Measurements from ENCODE around the gene TANGO2. TPM values are rescaled to one million over a fixed set of nuclear protein-coding genes. Genes with fewer than 3 reads are reported as not detected.

The TANGO2 gene
- total and polyA plus RNA-seq, 2 of the 8 experiments (the other 6 are each of a cell fraction or from before 2014, with no cell fraction given): 10.1 to 18.4 TPM

GRCh38 chr22:19988965-19989724, 31.8 kb upstream of the TANGO2 start:
- TF ChIP-seq, protein P1, sequence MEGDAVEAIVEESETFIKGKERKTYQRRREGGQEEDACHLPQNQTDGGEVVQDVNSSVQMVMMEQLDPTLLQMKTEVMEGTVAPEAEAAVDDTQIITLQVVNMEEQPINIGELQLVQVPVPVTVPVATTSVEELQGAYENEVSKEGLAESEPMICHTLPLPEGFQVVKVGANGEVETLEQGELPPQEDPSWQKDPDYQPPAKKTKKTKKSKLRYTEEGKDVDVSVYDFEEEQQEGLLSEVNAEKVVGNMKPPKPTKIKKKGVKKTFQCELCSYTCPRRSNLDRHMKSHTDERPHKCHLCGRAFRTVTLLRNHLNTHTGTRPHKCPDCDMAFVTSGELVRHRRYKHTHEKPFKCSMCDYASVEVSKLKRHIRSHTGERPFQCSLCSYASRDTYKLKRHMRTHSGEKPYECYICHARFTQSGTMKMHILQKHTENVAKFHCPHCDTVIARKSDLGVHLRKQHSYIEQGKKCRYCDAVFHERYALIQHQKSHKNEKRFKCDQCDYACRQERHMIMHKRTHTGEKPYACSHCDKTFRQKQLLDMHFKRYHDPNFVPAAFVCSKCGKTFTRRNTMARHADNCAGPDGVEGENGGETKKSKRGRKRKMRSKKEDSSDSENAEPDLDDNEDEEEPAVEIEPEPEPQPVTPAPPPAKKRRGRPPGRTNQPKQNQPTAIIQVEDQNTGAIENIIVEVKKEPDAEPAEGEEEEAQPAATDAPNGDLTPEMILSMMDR (IDR thresholded peaks at IDR 0.05; ENCODE audit: control extremely low read depth in 1 of 3, insufficient read depth in 1 of 3, low read depth in 1 of 3, low read length in 3 of 3): no peak
- TF ChIP-seq TAF1 (IDR thresholded peaks at IDR 0.05; ENCODE audit: low read depth, low read length): no peak
- no peak for TF ChIP-seq SAP30 (IDR thresholded peaks at IDR 0.05; ENCODE audit: insufficient read depth, insufficient replicate concordance, low read length)
- no peak overlapping the region for H3K56ac ChIP-seq (replicated peaks; ENCODE audit: insufficient read length, low read depth, low read length)
- H3K27ac ChIP-seq (ENCODE audit: low read depth, low read length): no peak overlapping the region
- no peak overlapping the region for H2BK120ac ChIP-seq (replicated peaks; ENCODE audit: low read depth, low read length)
- H3K18ac ChIP-seq (ENCODE audit: extremely low read depth, low read length): no peak overlapping the region
- H2BK12ac ChIP-seq (ENCODE audit: low read depth, low read length): no peak overlapping the region
- H3K4me1 ChIP-seq (replicated peaks in 1 of 4; ENCODE audit: control insufficient read depth in 3 of 4, insufficient read depth in 4 of 4, low read length in 3 of 4): peaks cover 0 to 17% (median 11%) of the 10 kb centered on the region in 4 experiments; a peak in 5 of 7 replicates
- H3K27me3 ChIP-seq (replicated peaks in 1 of 4; ENCODE audit: control insufficient read depth in 3 of 4, extremely low read depth in 1 of 4, insufficient read depth in 3 of 4, low read length in 3 of 4): no peaks in the 10 kb centered on the region
- H4K5ac ChIP-seq (ENCODE audit: insufficient read length, low read depth, low read length): no peak overlapping the region
- no peak overlapping the region for H3K9ac ChIP-seq (replicated peaks in 1 of 4; ENCODE audit: extremely low read depth in 1 of 4, low read depth in 3 of 4, low read length in 3 of 4)
- H3K4me3 ChIP-seq (ENCODE audit: extremely low read depth in 1 of 4, insufficient read depth in 2 of 4, low read depth in 3 of 4, low read length in 4 of 4): no peak overlapping the region
- no peak overlapping the region for H2AK5ac ChIP-seq (ENCODE audit: low read depth, low read length)
- no peak overlapping the region for H3K23ac ChIP-seq (ENCODE audit: insufficient read length)
- FAIRE-seq (no peak), DNase-seq (ENCODE audit: low read depth in 1 of 2, low spot score in 2 of 2) (no peak)
- H3K79me1 ChIP-seq (ENCODE audit: low read depth, low read length): peaks cover 16% of the 10 kb centered on the region
- no peak overlapping the region for H4K91ac ChIP-seq (replicated peaks; ENCODE audit: insufficient read length, low read length)
- ChIA-PET POLR2A (ENCODE audit: partially characterized antibody) (interaction anchor here (0.6 to 1.5 kb wide), 3 partner anchors 35 to 133 kb away, joined by 3 to 4 read pairs (median 3); no protein-coding TSS in a partner anchor), CTCF (ENCODE audit: partially characterized antibody) (interaction anchor here (5.6 to 5.8 kb wide), 2 partner anchors 17 to 25 kb away, joined by 50 to 58 read pairs; no protein-coding TSS in a partner anchor)
- H4K8ac ChIP-seq (ENCODE audit: extremely low read depth, insufficient read depth, low read length): no peak overlapping the region
- no peak overlapping the region for H3K4ac ChIP-seq (replicated peaks; ENCODE audit: insufficient read length, low read depth, low read length)
- H2AFZ ChIP-seq (ENCODE audit: low read length): no peak overlapping the region
- no peaks in the 10 kb centered on the region for H3K36me3 ChIP-seq (ENCODE audit: control insufficient read depth in 2 of 4, insufficient read depth in 4 of 4, low read length in 3 of 4)
- H2BK20ac ChIP-seq (ENCODE audit: low read length): no peak overlapping the region
- 90% methylated on average over 18 of the region's 18 CpGs; no CpG with 5 or more reads in 1 of the 2 experiments for WGBS, 2 experiments (ENCODE audit: extremely low coverage in 1 of 2, insufficient coverage in 1 of 2, insufficient read length in 1 of 2, insufficient replicate concordance in 2 of 2, low coverage in 1 of 2, low lambda C conversion rate in 2 of 2, missing lambda C conversion rate in 1 of 2)
- H3K14ac ChIP-seq (ENCODE audit: insufficient read length): no peak overlapping the region
- no peak overlapping the region for H2BK5ac ChIP-seq (ENCODE audit: low read depth, low read length)
- peaks cover 4% of the 10 kb centered on the region; the same call in 1 of the 2 replicates for H3K23me2 ChIP-seq (ENCODE audit: low read depth, low read length)
- peaks cover 10 to 17% of the 10 kb centered on the region in 2 experiments for H4K20me1 ChIP-seq (replicated peaks in 1 of 2; ENCODE audit: control insufficient read depth in 1 of 2, insufficient read depth in 2 of 2, low read length in 2 of 2)
- H3K4me2 ChIP-seq (ENCODE audit: insufficient read depth in 1 of 2, low read depth in 2 of 2, low read length in 2 of 2): no peak overlapping the region
- no peaks in the 10 kb centered on the region for H3K9me3 ChIP-seq (ENCODE audit: insufficient read depth in 2 of 2, low read depth in 1 of 2, low read length in 1 of 2)
- peaks cover 0 to 8% of the 10 kb centered on the region in 2 experiments; a peak in 1 of 4 replicates for H3K79me2 ChIP-seq (ENCODE audit: control insufficient read depth in 1 of 2, insufficient read depth in 2 of 2, low read length in 2 of 2)
- H2BK15ac ChIP-seq (ENCODE audit: low read length): no peak overlapping the region

All from H1 (cell line).